ENCODE measurements around the gene PER2. TPM values are rescaled to one million over a fixed set of nuclear protein-coding genes. Genes with fewer than 3 reads are reported as not detected.

PER2 gene
- total RNA-seq, 2 experiments from 2014 or later, result 33.8 to 38.2 TPM

DNA sequence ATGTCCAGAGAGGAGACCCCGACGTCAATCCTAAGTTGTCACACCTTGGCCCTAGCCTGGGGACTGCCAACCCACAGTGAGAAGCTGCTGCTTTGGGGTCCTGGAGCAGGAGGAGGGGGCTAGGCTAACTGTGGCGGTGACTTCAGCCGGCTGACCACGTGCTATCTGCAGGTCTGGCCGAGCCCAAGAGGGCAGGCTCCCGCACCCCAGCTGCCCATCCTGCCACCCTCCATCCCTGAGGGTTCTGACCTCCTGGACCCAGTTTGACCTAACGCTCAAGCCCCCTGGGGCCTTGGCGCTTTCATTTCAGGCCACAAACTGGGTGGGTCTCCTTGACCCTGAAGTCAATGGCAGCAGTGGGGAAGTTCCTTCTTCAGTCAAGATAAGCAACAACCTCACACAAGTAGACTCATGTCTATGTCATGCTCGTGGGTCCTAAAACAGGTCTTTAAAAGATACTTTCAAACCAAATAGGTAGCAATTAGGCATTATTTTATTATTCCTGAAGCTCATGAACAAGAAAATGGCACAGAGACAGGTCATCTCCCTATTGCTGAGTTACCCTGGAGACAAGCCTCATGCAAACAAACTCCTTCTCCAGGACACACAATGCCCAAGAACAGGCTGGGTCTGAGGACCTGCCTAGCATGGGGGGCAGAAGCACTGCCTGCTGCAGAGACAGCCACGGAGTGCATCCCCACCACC is 50.8 kb downstream of the PER2 start:
- intact Hi-C loops (cut with DNase I, micrococcal nuclease), result loop anchor here in 1 of 2 experiments (10.0 kb wide), 1 partner anchor 273 kb away; the partner anchor contains the start of gene UBE2F
- Mint-ChIP-seq H3K27ac (no peak overlapping the region), H3K9me3 (no peaks in the 10 kb centered on the region), H3K4me1 (ENCODE audit: low read depth) (peaks cover 12% of the 10 kb centered on the region), H3K36me3 (ENCODE audit: low read depth) (no peaks in the 10 kb centered on the region), H3K4me3 (peak overlapping the region; percentile 81), H3K27me3 (peaks cover 37% of the 10 kb centered on the region)
- ChIA-PET CTCF (interaction anchor here (1.0 kb wide), 1 partner anchor 314 kb away, joined by 3 read pairs; no protein-coding TSS in a partner anchor), POLR2A (interaction anchor here (0.9 kb wide), 1 partner anchor 269 kb away, joined by 3 read pairs; no protein-coding TSS in a partner anchor)
- H3K4me1 ChIP-seq (ENCODE audit: insufficient read depth, low read length), result peaks cover 28% of the 10 kb centered on the region
- TF ChIP-seq, protein P1, sequence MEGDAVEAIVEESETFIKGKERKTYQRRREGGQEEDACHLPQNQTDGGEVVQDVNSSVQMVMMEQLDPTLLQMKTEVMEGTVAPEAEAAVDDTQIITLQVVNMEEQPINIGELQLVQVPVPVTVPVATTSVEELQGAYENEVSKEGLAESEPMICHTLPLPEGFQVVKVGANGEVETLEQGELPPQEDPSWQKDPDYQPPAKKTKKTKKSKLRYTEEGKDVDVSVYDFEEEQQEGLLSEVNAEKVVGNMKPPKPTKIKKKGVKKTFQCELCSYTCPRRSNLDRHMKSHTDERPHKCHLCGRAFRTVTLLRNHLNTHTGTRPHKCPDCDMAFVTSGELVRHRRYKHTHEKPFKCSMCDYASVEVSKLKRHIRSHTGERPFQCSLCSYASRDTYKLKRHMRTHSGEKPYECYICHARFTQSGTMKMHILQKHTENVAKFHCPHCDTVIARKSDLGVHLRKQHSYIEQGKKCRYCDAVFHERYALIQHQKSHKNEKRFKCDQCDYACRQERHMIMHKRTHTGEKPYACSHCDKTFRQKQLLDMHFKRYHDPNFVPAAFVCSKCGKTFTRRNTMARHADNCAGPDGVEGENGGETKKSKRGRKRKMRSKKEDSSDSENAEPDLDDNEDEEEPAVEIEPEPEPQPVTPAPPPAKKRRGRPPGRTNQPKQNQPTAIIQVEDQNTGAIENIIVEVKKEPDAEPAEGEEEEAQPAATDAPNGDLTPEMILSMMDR (IDR thresholded peaks at IDR 0.05), result no peak
- DNase-seq (no peak), ATAC-seq (ENCODE audit: poor library complexity) (no peak)
- peaks cover 13 to 20% of the 10 kb centered on the region in 2 experiments for H3K27me3 ChIP-seq (ENCODE audit: control insufficient read depth in 1 of 2, insufficient read depth in 2 of 2, low read length in 2 of 2)
- no peak overlapping the region for H3K4me3 ChIP-seq (ENCODE audit: low read length)
- H3K9me3 ChIP-seq (ENCODE audit: control insufficient read depth in 1 of 2, insufficient read depth in 1 of 2, low read length in 2 of 2), result peaks cover 0 to 8% of the 10 kb centered on the region in 2 experiments
- H3K36me3 ChIP-seq (ENCODE audit: insufficient read depth, low read length), result no peaks in the 10 kb centered on the region
- H3K27ac ChIP-seq (ENCODE audit: low read depth in 1 of 2, low read length in 2 of 2), result no peak overlapping the region

DNA sequence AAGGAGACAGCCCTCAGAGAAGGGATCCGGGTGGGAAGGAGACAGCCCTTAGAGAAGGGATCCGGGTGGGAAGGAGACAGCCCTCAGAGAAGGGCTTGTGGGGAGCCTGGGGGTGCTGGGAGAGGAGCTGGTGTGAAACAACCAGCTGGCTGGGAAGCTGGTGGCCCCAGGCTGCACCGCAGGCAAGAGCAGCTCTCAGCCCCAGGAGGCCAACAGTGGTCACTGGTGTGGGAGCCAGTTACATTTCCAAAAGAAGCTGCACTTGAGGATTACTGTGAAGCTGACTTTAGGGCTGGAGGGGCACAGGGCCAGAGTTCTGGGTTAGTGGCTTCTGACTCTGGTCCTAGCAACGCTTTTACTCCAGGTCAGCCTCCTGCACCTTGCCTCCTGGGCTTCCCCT is 51.8 kb downstream of the PER2 start:
- no peak for DNase-seq
- peak overlapping the region; percentile 67 for H3K4me3 Mint-ChIP-seq
- intact Hi-C loops (cut with DNase I, micrococcal nuclease), result loop anchor here in 1 of 2 experiments (10.0 kb wide), 1 partner anchor 272 kb away; the partner anchor contains the start of gene UBE2F
- H3K4me3 ChIP-seq (ENCODE audit: low read length), result no peak overlapping the region
- peaks cover 13 to 20% of the 10 kb centered on the region in 2 experiments for H3K27me3 ChIP-seq (ENCODE audit: control insufficient read depth in 1 of 2, insufficient read depth in 2 of 2, low read length in 2 of 2)
- H3K4me1 ChIP-seq (ENCODE audit: insufficient read depth, low read length), result peaks cover 36% of the 10 kb centered on the region
- peaks cover 8% of the 10 kb centered on the region for H3K4me1 Mint-ChIP-seq (ENCODE audit: low read depth)
- H3K9me3 ChIP-seq (ENCODE audit: control insufficient read depth in 1 of 2, insufficient read depth in 1 of 2, low read length in 2 of 2), result peaks cover 0 to 8% of the 10 kb centered on the region in 2 experiments
- no peaks in the 10 kb centered on the region for H3K9me3 Mint-ChIP-seq
- no peaks in the 10 kb centered on the region for H3K36me3 Mint-ChIP-seq (ENCODE audit: low read depth)
- H3K36me3 ChIP-seq (ENCODE audit: insufficient read depth, low read length), result no peaks in the 10 kb centered on the region
- no peak overlapping the region for H3K27ac ChIP-seq (ENCODE audit: low read depth in 1 of 2, low read length in 2 of 2)
- no peak overlapping the region for H3K27ac Mint-ChIP-seq
- TF ChIP-seq, protein P1 (IDR thresholded peaks at IDR 0.05), result no peak
- ChIA-PET POLR2A (no interaction called here), CTCF (no interaction called here)
- peaks cover 37% of the 10 kb centered on the region for H3K27me3 Mint-ChIP-seq
- no peak for ATAC-seq (ENCODE audit: poor library complexity)

DNA sequence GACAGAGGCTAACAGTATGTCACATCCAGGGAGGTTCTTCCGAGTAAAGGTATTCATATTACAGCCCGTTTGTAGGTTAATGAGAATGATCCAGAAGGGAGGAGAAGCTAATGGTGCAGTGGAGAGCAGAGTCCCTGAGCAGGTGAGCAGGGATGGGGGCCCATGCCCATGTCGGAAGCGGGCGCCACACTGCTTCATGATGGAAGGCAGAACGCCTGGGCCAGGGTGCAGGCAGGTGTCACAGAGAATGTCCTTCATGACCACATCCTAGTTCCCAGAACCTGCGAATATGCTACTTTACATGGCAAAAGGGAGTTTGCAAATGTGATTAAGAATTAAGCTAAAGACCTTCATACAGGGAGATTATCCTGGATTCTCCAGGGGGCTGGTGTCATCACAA is 52.6 kb downstream of the PER2 start:
- DNase-seq (no peak), ATAC-seq (ENCODE audit: poor library complexity) (no peak)
- H3K4me1 Mint-ChIP-seq (ENCODE audit: low read depth), result peaks cover 15% of the 10 kb centered on the region
- TF ChIP-seq, protein P1 (IDR thresholded peaks at IDR 0.05), result no peak
- Histone ChIP-seq H3K36me3 (ENCODE audit: insufficient read depth, low read length) (no peaks in the 10 kb centered on the region), H3K27ac (ENCODE audit: low read depth in 1 of 2, low read length in 2 of 2) (no peak overlapping the region), H3K27me3 (ENCODE audit: control insufficient read depth in 1 of 2, insufficient read depth in 2 of 2, low read length in 2 of 2) (peaks cover 13 to 20% of the 10 kb centered on the region in 2 experiments), H3K4me1 (ENCODE audit: insufficient read depth, low read length) (peaks cover 37% of the 10 kb centered on the region), H3K4me3 (ENCODE audit: low read length) (no peak overlapping the region), H3K9me3 (ENCODE audit: control insufficient read depth in 1 of 2, insufficient read depth in 1 of 2, low read length in 2 of 2) (peaks cover 0 to 8% of the 10 kb centered on the region in 2 experiments)
- CTCF ChIA-PET, result no interaction called here
- H3K27me3 Mint-ChIP-seq, result peaks cover 37% of the 10 kb centered on the region
- no peaks in the 10 kb centered on the region for H3K36me3 Mint-ChIP-seq (ENCODE audit: low read depth)
- intact Hi-C loops (cut with DNase I, micrococcal nuclease), result loop anchor here (2.0 to 10.0 kb wide), 2 partner anchors 53 to 271 kb away; partner anchors contain the start of genes PER2 (in 1 of the 2) and UBE2F (in 1 of the 2)
- H3K27ac Mint-ChIP-seq, result no peak overlapping the region
- no peaks in the 10 kb centered on the region for H3K9me3 Mint-ChIP-seq
- peak overlapping the region; percentile 75 for H3K4me3 Mint-ChIP-seq
- POLR2A ChIA-PET, result no interaction called here

Measured in CD4-positive, alpha-beta T cell (primary cell).